Measurements from ENCODE around the gene KCNIP4.
"Not testable (repeated sequence)": the region's sequence is repeated elsewhere in the genome, so short reads cannot be mapped to it uniquely, and the experiment has no call there.

KCNIP4 gene

DNA sequence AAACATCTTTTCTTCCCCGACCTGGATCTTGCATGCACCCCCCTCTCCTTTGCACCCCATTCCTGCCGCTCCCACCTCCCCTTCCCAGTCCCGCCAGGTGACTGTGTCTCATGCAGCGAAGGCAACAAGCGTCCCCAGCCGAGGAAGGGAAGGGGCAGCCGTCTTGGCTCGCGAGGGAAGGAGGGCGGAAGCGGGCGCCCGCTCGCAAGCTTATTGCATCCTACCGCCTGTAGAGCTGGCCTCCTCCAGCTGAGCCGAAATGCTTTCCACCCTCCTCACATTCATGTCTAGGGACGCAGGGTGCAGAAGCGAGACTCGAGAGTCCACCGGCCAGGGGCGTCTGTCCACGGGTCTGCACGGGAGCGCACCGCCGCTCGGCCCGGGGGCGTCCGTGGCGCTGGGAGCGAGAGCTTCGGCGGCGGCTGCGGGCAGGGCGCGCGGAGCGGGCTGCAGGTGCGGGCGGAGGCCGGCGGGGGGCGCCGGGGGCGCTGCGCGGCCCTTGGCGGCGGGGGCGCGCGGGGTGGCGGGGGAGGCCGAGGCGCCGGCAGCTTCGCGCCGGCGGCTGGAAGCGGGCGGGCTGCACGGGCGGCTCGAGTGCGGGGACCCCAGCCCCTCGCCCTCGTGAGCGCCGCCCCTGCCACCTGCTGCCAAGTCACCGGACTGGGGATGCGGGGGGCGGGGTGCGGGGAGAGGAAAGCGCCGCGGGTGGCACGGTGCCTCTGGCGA lies at the start of gene KCNIP4:
TSS of gene KCNIP4 (minus strand) at position 426 of the 726 bp plus-strand sequence.
- DNase-seq (ENCODE audit: low spot score) = peak; percentile 29

GRCh38 chr4:21996618-21997017 lies 48.0 kb upstream of the KCNIP4 start:
- DNase-seq (ENCODE audit: low spot score) = not testable (repeated sequence)

DNA sequence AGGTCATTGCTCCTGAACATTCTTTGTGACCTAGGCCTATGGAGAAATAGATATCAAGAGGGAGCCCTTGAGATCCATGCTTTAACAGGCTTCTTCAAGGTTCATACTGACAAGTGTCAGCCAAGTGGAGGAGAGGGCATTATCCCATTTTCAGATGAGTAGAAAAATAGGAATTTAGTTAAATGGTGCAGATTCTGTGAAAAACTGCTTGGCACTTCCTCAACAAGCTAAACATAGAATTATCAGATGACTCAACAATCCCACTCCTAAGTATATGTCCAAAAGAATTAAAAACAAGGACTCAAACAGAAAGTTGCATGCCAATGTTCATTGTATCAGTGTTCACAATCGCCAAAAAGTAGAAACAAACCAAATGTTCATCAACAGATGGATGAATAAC lies 43.8 kb upstream of the KCNIP4 start:
- no peak for DNase-seq (ENCODE audit: low spot score)

DNA sequence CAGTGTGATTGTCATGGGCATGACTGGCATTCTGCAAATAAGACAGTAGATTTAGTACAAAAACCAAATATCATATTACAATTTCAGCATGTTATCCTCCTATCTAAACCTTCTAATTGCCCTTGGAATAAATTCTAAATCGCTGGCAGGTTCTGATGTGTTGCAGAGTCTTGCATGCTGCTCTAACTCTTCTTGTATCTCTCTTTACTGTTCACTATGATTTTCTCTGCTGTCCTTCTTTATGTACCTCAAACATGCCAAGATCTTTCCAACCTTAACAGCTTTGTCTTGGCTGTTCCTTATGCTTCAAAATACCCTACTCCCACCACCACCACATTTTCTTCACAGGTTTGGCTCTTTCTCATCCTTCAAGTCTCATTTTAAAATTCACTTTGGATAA lies 43.0 kb upstream of the KCNIP4 start:
- no peak for DNase-seq (ENCODE audit: low spot score)

GRCh38 chr4:21991050-21991449 lies 42.5 kb upstream of the KCNIP4 start:
- no peak for DNase-seq (ENCODE audit: low spot score)

- no peak for DNase-seq (ENCODE audit: low spot score)
Measured at GRCh38 chr4:21989351-21989750, 40.8 kb upstream of the KCNIP4 start.

DNA sequence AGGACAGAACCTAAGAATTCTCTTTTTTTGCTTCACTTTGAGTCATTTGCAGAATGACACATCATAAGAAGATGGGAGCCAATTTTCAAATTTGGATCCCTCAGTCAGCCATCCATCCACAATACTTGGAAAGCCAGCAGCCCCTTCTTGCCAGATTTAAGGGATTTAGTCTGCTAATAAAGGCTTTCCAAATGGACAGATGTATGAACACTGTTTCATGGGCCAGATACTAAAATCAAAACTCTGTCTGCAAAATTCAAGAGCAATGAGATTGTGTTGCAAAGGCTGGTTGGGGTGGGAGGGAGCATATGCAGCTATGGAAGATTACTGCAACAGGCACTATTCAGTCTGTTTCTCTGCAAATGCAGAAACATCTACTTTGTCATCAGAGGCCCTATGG lies 37.7 kb upstream of the KCNIP4 start:
- DNase-seq (ENCODE audit: low spot score) = no peak

DNA sequence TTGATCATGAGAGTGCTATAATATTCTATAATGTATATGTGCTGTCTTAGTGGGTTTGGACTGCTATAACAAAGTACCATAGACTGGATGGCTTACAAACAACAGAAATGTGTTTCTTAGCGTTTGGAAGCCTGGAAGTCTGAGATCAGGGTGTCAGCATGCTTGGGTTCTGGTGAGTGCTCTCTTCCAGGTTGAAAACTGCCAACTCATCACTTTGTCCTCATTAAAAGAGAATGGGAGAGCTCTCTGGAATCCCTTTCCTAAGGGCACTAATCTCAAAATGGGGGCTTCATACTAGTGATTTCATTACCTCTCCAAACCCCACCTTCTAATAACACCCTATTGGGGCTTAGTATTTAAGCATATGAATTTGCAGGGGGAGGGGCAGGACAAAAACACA lies 33.5 kb upstream of the KCNIP4 start:
- DNase-seq (ENCODE audit: low spot score) = no peak

DNA sequence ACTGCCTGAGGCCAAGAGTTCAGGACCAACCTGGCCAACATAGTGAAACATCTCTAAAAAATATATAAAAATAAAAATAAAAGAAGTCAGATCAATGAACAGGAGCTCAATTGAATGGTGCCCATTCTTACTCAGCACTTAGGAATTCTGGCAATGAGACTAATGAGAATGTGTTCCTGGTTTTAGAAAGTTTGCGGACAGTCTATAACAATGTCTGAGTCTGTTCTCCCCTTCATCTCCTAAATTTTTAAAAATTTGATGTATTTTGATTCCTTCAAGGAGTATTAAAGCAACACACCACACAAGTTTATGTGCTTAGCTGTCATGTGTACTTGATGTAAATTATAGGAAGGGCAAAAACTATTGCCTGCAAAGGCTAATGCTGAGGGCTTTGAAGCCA lies 30.6 kb upstream of the KCNIP4 start:
- no peak for DNase-seq (ENCODE audit: low spot score)

DNA sequence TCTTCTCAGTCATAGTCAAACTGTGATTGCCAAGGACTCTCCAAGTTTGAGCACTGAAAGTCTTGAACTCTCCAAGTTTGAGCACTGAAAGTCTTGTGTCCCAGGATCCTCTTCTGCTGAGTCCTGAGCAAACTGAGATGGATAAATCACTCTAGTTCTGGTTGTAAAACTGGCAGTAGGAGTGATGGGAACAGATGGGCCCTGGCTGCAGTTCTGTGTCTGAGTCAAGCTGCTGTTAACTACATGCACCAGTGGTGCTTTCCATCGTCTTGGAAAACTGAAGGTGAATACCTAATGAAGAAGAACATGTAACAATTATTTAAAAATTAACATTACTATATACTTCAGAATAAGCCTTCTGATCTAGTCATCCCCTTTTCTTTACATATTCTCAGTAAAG lies 27.6 kb upstream of the KCNIP4 start:
- DNase-seq (ENCODE audit: low spot score) = no peak

DNA sequence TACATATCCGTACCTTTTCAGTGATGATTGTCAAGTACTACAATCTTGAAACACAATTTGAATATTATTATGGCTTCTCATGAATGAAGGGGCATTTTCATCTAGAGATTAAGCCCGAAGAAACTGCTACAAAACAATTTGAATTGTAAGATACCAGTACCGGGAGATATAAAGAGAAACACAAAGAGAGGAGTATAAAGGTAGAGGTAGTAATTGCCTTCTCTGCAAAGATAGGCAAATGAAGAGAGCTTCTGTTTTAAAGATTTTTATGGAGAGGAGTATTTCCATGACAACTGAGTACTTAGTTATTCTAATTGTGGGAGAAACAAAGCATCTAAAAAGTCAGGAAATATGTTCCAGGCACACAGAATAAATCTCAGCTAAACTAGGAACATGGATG lies 25.3 kb upstream of the KCNIP4 start:
- no peak for DNase-seq (ENCODE audit: low spot score)

DNA sequence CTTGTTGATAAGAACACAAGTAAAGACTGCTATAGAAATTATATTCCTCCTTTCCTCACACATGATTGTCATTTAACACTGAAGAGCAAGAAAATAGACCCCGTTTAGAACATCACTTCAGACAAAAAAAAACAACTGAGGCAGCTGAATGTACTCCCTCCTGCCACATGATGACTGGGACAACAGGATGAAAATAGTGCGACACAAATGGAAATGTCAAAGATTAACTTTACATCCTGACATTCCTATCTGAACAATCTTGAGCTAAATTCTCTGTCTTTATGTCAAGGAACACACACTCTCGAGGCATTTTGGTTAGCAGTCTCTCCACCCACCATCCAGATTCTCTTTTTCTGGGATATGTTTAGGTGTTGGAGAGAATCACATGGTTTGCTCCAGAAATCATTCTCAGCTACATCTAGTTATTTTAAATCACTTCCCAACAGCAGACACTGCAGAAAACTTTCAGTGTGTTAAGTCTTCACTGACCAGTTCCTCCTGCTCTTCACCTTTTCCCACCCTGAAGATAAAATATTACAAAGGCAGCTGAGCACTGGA lies 16.3 kb upstream of the KCNIP4 start:
- no peak for DNase-seq (ENCODE audit: low spot score)

GRCh38 chr4:21962691-21963090 lies 14.1 kb upstream of the KCNIP4 start:
- no peak for DNase-seq (ENCODE audit: low spot score)

DNA sequence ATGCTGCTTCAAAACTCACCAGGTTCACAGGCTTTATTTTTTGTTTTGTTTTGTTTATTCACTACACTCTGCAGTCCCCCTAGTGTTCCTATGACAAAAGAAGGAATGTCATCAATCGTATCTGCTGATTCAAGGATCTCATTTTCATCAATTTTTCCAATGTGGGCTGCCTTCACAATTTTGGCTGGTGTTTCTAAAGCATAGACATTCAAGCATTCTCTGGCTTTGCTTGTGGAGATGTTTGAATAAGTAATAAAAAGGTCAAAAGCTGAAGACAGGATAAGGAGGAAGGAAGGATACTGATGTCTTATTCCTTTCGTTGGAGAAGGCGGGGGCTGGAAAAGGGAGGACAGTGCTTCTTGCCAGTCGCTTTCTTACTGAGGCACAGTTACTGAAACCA lies 12.2 kb upstream of the KCNIP4 start:
- no peak for DNase-seq (ENCODE audit: low spot score)

GRCh38 chr4:21954916-21955315 lies 6.3 kb upstream of the KCNIP4 start:
- DNase-seq (ENCODE audit: low spot score) = no peak

DNA sequence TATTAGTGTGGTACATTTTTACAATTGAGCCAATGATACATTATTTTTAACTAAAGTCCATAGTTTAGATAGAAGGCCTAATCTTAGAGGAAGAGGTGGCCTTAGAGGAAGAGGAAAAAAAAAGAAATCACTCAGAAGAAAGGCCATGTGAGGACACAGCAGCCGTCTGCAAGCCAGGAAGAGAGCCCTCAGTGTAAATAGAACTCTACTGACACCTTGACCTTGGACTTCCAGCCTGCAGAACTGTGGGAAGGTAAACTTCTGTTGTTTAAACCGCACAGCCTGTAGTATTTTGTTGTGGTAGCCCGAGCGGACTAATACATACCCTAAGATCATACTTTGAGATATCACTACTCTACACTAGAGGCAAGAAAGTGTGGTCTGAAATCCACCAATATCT lies 5.1 kb upstream of the KCNIP4 start:
- no peak for DNase-seq (ENCODE audit: low spot score)

DNA sequence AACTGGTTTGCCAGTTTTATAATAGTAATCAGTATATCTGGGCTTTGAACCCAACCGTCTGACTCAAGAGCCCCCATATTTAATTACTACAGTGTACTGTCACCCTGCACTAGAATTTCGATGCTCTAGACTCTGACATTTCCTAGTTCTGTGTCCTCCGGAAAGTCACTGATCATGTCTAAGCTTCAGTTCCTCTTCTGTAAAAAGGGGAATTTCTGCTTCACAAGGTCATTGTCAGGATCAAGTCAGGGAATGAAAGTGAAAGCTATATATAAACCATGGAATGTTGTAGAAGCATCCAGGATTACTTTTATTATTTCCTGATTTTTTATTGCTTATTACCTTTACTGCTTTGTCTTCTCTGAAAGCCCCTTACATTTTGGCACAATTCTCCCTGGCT lies 4.0 kb upstream of the KCNIP4 start:
- no peak for DNase-seq (ENCODE audit: low spot score)

DNA sequence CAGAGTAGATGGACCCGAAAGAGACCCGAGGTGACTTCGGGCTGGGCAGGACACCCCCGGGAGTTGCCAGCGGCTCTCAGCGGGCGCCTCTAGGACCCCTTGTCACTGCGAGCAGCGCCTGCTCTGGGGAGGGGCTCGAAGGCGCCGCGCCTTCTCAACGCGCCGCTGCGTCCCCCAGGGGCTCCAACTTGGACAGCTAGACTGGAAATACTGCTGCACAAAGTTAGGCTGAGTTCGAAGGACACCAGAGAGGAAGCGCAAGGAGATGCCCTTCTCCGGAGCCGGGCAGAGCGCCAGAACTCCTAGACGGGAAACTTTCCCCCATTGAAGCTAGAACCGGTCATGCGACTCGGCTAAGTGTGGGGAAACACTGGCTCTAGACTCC lies 493 bp upstream of the KCNIP4 start:
- no peak for DNase-seq (ENCODE audit: low spot score)

- no peak for DNase-seq (ENCODE audit: low spot score)
Measured at GRCh38 chr4:21947791-21948346, 703 bp downstream of the KCNIP4 start.

DNA sequence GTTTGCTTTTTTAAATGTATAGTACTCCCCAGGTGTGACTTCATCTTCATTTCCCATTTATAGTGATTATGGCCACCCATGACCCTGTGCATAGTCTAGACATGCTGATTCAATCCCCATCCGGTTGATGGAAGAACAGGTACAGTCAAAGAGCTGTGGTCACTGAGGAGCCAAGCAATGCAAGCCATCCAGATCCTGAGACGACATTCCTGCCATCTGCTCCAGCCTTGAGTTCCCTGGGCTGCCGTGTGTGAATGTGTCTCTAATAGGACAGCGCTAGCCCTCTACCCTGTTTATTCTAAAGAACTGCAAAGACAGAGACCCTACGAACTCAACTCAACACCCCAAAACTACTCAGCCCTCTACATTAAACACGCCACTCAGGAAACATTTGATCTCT lies 1.7 kb downstream of the KCNIP4 start:
- DNase-seq (ENCODE audit: low spot score) = no peak

- DNase-seq (ENCODE audit: low spot score) = no peak
Measured at GRCh38 chr4:21921526-21922180, 26.9 kb downstream of the KCNIP4 start.

DNA sequence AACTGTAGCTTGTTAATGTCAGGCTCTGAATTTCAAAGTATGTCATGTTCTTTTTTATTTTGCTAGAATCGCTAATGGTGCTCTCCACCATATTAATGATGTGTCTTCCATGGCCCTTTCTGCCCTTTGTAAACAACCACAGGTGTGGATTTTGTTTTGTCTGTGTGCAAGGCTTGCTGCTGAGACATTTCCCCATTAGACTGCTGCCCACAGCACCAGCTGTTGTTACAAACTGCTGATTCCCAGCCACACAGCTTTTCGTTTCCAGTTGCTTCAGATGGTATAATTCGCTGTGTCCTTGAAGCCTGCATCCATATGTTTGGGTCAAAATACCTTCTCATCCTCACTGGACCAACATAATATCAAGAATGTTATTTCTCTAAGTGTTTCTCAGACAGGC lies 32.8 kb downstream of the KCNIP4 start:
- DNase-seq (ENCODE audit: low spot score) = no peak

DNA sequence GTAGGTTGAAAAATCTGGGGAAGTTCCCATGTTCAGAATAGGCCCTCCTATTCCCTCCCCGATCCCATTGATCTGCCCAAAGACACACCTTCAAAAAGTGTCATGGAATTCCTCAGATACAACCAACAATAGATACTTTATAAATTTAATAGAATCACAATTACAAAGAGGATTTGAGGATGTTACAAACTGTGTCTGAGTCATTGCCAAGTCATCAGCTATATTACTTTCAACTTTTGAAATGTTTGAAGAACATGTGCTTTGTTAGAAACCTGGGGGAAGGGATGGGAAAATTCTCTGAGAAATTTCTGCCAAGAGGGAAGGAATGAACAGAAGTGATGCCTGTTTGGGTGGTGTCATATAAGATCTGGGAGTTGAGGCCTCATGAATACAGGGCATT lies 46.7 kb downstream of the KCNIP4 start:
- DNase-seq (ENCODE audit: low spot score) = no peak
